Neuronal stem cell (in vitro differentiated cells): ENCODE results near the gene CCDC30. TPM values are rescaled to one million over a fixed set of nuclear protein-coding genes. Genes with fewer than 3 reads are reported as not detected.

ENCODE experiments used
- DNase-seq: peaks from one replicate; pipeline ENCODE4 v3.0.0-alpha.2; 2013; ENCODE audit warnings: low spot score
- H2AFZ ChIP-seq: one replicate; pipeline ENCODE4 v1.6.1; 2013; ENCODE audit warnings: mild to moderate bottlenecking, low read length, inconsistent platforms
- H2AK5ac ChIP-seq: 2 replicates; pipeline ENCODE4 v1.6.1; 2013; ENCODE audit warnings: low read depth, mild to moderate bottlenecking, inconsistent platforms, low read length, moderate library complexity, mixed read lengths
- H2BK120ac ChIP-seq: 2 replicates; pipeline ENCODE4 v1.6.1; 2013; ENCODE audit warnings: low read depth, mild to moderate bottlenecking, inconsistent platforms, low read length, moderate library complexity, mixed read lengths
- H2BK12ac ChIP-seq: one replicate; pipeline ENCODE4 v1.6.1; 2013; ENCODE audit warnings: low read length, inconsistent platforms
- H2BK15ac ChIP-seq: 2 replicates; pipeline ENCODE4 v1.6.1; 2013; ENCODE audit warnings: mild to moderate bottlenecking, low read length, inconsistent platforms, mixed read lengths
- H2BK5ac ChIP-seq: one replicate; pipeline ENCODE4 v1.6.1; 2013; ENCODE audit warnings: inconsistent platforms, mild to moderate bottlenecking, low read length, moderate library complexity
- H3K14ac ChIP-seq: one replicate; pipeline ENCODE4 v1.6.1; 2013; ENCODE audit warnings: low read length, inconsistent platforms
- H3K18ac ChIP-seq: 2 replicates; pipeline ENCODE4 v1.6.1; 2013; ENCODE audit warnings: low read length, inconsistent platforms
- H3K23ac ChIP-seq: 2 replicates; pipeline ENCODE4 v1.6.1; 2013; ENCODE audit warnings: low read depth, mild to moderate bottlenecking, mixed read lengths, low read length, inconsistent platforms; ENCODE audit not compliant: poor library complexity
- H3K27ac ChIP-seq: replicated peaks from 3 replicates; pipeline ENCODE4 v1.5.1; 2013; ENCODE audit warnings: low read length, inconsistent platforms
- H3K27me3 ChIP-seq, 3 experiments: 2 replicates each; pipeline ENCODE4 v1.6.1; 2013; ENCODE audit warnings: low read length in 3 of 3, mild to moderate bottlenecking in 2 of 3, inconsistent platforms in 1 of 3, low read depth in 1 of 3, mixed read lengths in 1 of 3, moderate library complexity in 1 of 3; ENCODE audit not compliant: control insufficient read depth in 3 of 3, insufficient read depth in 3 of 3
- H3K36me3 ChIP-seq, 2 donors: replicated peaks in 1 of 2; 2 replicates each; pipeline ENCODE4 v1.6.1; 2013; ENCODE audit warnings: low read length in 2 of 2; ENCODE audit not compliant: control insufficient read depth in 2 of 2, insufficient read depth in 2 of 2
- H3K4ac ChIP-seq: 2 replicates; pipeline ENCODE4 v1.6.1; 2013; ENCODE audit warnings: inconsistent platforms, mild to moderate bottlenecking, low read length, moderate library complexity
- H3K4me1 ChIP-seq, 2 donors: 1 replicate in 1 of 2; 2 replicates in 1 of 2; pipeline ENCODE4 v1.6.1; 2013; ENCODE audit warnings: low read length in 2 of 2, low read depth in 1 of 2; ENCODE audit not compliant: control insufficient read depth in 2 of 2, insufficient read depth in 1 of 2
- H3K4me2 ChIP-seq: one replicate; pipeline ENCODE4 v1.6.1; 2013; ENCODE audit warnings: mild to moderate bottlenecking, low read length, inconsistent platforms; ENCODE audit not compliant: insufficient read depth, poor library complexity, severe bottlenecking
- H3K4me3 ChIP-seq, 2 donors: 2 replicates each; pipeline ENCODE4 v1.5.1; 2013; ENCODE audit warnings: low read length in 2 of 2, mild to moderate bottlenecking in 2 of 2, inconsistent platforms in 1 of 2, moderate library complexity in 1 of 2
- H3K79me1 ChIP-seq: one replicate; pipeline ENCODE4 v1.6.1; 2013; ENCODE audit warnings: low read depth, mild to moderate bottlenecking, inconsistent platforms, low read length, moderate library complexity
- H3K9ac ChIP-seq: one replicate; pipeline ENCODE4 v1.6.1; 2013; ENCODE audit warnings: mild to moderate bottlenecking, low read depth, low read length, inconsistent platforms; ENCODE audit not compliant: poor library complexity
- H3K9me3 ChIP-seq, 2 donors: replicated peaks in 1 of 2; 2 replicates each; pipeline versions ENCODE3 to v1.6.1; 2013; ENCODE audit warnings: low read length in 2 of 2, mild to moderate bottlenecking in 2 of 2, inconsistent platforms in 1 of 2, low read depth in 1 of 2, mixed read lengths in 1 of 2, moderate library complexity in 1 of 2; ENCODE audit not compliant: control insufficient read depth in 2 of 2, insufficient read depth in 1 of 2
- H4K8ac ChIP-seq: one replicate; pipeline ENCODE4 v1.6.1; 2013; ENCODE audit warnings: low read depth, mild to moderate bottlenecking, inconsistent platforms, low read length, moderate library complexity
- H4K91ac ChIP-seq: one replicate; pipeline ENCODE4 v1.6.1; 2013; ENCODE audit warnings: low read length, low read depth, mild to moderate bottlenecking, inconsistent platforms; ENCODE audit not compliant: poor library complexity
- WGBS, 2 donors: extraction: QIAGEN DNeasy Blood & Tissue Kit; methylation state at CpG; one replicate each; pipeline ENCODE4 v1.1.7; 2013; ENCODE audit warnings: missing lambda C conversion rate in 2 of 2, mixed read lengths in 1 of 2; ENCODE audit not compliant: insufficient read length in 2 of 2, insufficient replicate concordance in 1 of 2; ENCODE audit errors: extremely low coverage in 2 of 2; 5-methylcytosine and 5-hydroxymethylcytosine counted together
- small RNA-seq: library from polyadenylated mRNA; stranded (forward); fragments of <200 nt; extraction: miRNeasy Mini kit (QIAGEN cat#:217004); gene quantifications from one replicate; pipeline ENCODE3, GENCODE V24; 2013; ENCODE audit not compliant: insufficient read depth

CCDC30 gene

DNA sequence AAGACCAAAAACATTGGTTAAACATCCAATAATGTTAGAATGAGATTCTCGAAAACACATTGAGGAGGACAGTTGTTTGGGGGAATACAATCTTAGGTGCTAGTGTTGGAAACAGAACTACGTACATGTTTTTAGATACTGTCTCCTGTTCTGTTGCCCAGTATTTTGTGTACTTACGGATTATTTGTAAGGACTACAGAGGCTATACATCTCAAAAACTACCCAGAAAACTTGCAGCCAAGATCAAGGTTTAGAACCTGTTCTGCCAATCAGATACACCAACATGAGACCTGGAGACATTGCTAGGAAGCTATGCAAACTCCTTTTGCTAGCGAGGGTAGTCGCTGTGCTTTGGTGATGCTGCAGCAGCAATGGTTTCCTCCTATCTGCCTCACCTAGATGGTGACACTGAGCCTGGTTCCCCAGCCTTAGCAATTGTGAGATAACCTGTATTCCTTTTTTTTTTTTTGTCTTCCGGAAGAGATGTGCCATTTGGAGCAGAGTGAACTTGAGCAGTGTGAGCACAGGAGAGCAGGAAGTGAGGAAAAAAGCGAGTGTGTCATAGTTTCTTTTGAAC is 240.9 kb downstream of the CCDC30 start:
- H2BK120ac ChIP-seq = no peak overlapping the region
- H2AK5ac ChIP-seq = no peak overlapping the region
- WGBS, 2 donors = no CpG with 5 or more reads among the region's 7 CpGs
- H3K27ac ChIP-seq = no peak overlapping the region
- no peak overlapping the region for H3K14ac ChIP-seq
- H3K36me3 ChIP-seq = peaks cover 41 to 96% of the 10 kb centered on the region in 2 donors
- no peak overlapping the region for H2BK15ac ChIP-seq
- H4K8ac ChIP-seq = no peak overlapping the region
- no peak overlapping the region for H2BK12ac ChIP-seq
- H2AFZ ChIP-seq = no peak overlapping the region
- no peak overlapping the region for H3K4me2 ChIP-seq
- H3K4me1 ChIP-seq = no peaks in the 10 kb centered on the region
- H3K4ac ChIP-seq = no peak overlapping the region
- no peak overlapping the region for H3K9ac ChIP-seq
- H2BK5ac ChIP-seq = no peak overlapping the region
- H3K27me3 ChIP-seq = no peaks in the 10 kb centered on the region
- no peak overlapping the region for H3K23ac ChIP-seq
- no peak overlapping the region for H3K4me3 ChIP-seq
- peaks cover 2% of the 10 kb centered on the region for H3K79me1 ChIP-seq
- no peak overlapping the region for H3K18ac ChIP-seq
- H3K9me3 ChIP-seq = peaks cover 0 to 1% of the 10 kb centered on the region in 2 donors
- DNase-seq = no peak
- H4K91ac ChIP-seq = no peak overlapping the region

Small RNA genes lying within 50 kb of the gene (small RNA-seq; reads per million reads assigned to genes)
- gene RNU6-536P = not detected
- gene TMSB4XP1 = not detected
